ENCODE results near the gene IL11. TPM values are rescaled to one million over a fixed set of nuclear protein-coding genes. Genes with fewer than 3 reads are reported as not detected.
"Not testable (repeated sequence)": the region's sequence is repeated elsewhere in the genome, so short reads cannot be mapped to it uniquely, and the experiment has no call there.

IL11 gene
- total and polyA plus RNA-seq, 5 experiments from 2014 or later = 0.21 TPM; not detected in 4

GRCh38 chr19:55406091-55406825 is 36.0 kb upstream of the IL11 start:
- DNase-seq (no peak), ATAC-seq (no peak)
- H3K4me1 Mint-ChIP-seq = peaks cover 20 to 39% (median 30%) of the 10 kb centered on the region in 4 donors
- H3K27me3 Mint-ChIP-seq = peaks cover 0 to 3% (median 0%) of the 10 kb centered on the region in 5 donors
- H3K4me3 Mint-ChIP-seq = peak overlapping the region; percentile 57 to 98 (median 77)
- peak overlapping the region; percentile 56 to 100 (median 82) for H3K27ac Mint-ChIP-seq
- peaks cover 7 to 40% (median 20%) of the 10 kb centered on the region in 3 donors for H3K36me3 Mint-ChIP-seq
- H3K9me3 Mint-ChIP-seq = peaks cover 0 to 12% (median 0%) of the 10 kb centered on the region in 9 donors
- POLR2A ChIA-PET = interaction anchor here (0.6 to 10.0 kb wide), 6 partner anchors 13 to 289 kb away, joined by 3 to 181 read pairs (median 8); partner anchors contain the start of genes KMT5C, PPP1R12C, RPL28 and TMEM238

- peak overlapping the region in 8 of 10 donors; percentile 29 to 100 (median 58) for H3K27ac Mint-ChIP-seq
- DNase-seq (no peak), ATAC-seq (no peak)
- H3K27me3 Mint-ChIP-seq = peaks cover 0 to 3% (median 0%) of the 10 kb centered on the region in 5 donors
- H3K4me1 Mint-ChIP-seq = peaks cover 20 to 39% (median 30%) of the 10 kb centered on the region in 4 donors
- POLR2A ChIA-PET = interaction anchor here (0.6 to 10.0 kb wide), 5 partner anchors 17 to 138 kb away, joined by 3 to 181 read pairs (median 6); partner anchors contain the start of genes KMT5C, RPL28 and TMEM238
- peaks cover 0 to 12% (median 0%) of the 10 kb centered on the region in 9 donors for H3K9me3 Mint-ChIP-seq
- peak overlapping the region in 9 of 10 donors; percentile 45 to 98 (median 77) for H3K4me3 Mint-ChIP-seq
- H3K36me3 Mint-ChIP-seq = peaks cover 7 to 45% (median 20%) of the 10 kb centered on the region in 3 donors
Measured at GRCh38 chr19:55405638-55406037, 35.4 kb upstream of the IL11 start.

- Mint-ChIP-seq H3K36me3 (peaks cover 0 to 49% (median 17%) of the 10 kb centered on the region in 3 donors), H3K4me1 (peaks cover 16 to 28% (median 22%) of the 10 kb centered on the region in 4 donors), H3K4me3 (no peak overlapping the region), H3K27ac (no peak overlapping the region), H3K9me3 (no peaks in the 10 kb centered on the region), H3K27me3 (no peaks in the 10 kb centered on the region)
- POLR2A ChIA-PET = interaction anchor here (10.0 kb wide), 1 partner anchor 14 kb away, joined by 181 read pairs; the partner anchor contains the start of genes RPL28 and TMEM238
- DNase-seq (no peak), ATAC-seq (no peak)
Measured at GRCh38 chr19:55402509-55402908, 32.2 kb upstream of the IL11 start.

- not testable (repeated sequence) for H3K9me3 Mint-ChIP-seq, H3K4me3 Mint-ChIP-seq, ATAC-seq, H3K27ac Mint-ChIP-seq, H3K27me3 Mint-ChIP-seq, DNase-seq
- POLR2A ChIA-PET = interaction anchor here (10.0 kb wide), 1 partner anchor 13 kb away, joined by 181 read pairs; the partner anchor contains the start of genes RPL28 and TMEM238
- Mint-ChIP-seq H3K4me1 (peaks cover 11 to 26% (median 17%) of the 10 kb centered on the region in 4 donors), H3K36me3 (peaks cover 0 to 47% (median 17%) of the 10 kb centered on the region in 3 donors)
Measured at GRCh38 chr19:55401390-55401789, 31.1 kb upstream of the IL11 start.

GRCh38 chr19:55400281-55401087 is 30.2 kb upstream of the IL11 start:
- POLR2A ChIA-PET = interaction anchor here (4.6 kb wide), 1 partner anchor 13 kb away, joined by 19 read pairs; no protein-coding TSS in a partner anchor
- no peak overlapping the region for H3K27ac Mint-ChIP-seq
- H3K9me3 Mint-ChIP-seq = no peaks in the 10 kb centered on the region
- ATAC-seq (no peak), DNase-seq (no peak)
- no peak overlapping the region for H3K4me3 Mint-ChIP-seq
- H3K36me3 Mint-ChIP-seq = peaks cover 0 to 39% (median 10%) of the 10 kb centered on the region in 3 donors
- peaks cover 2 to 17% (median 8%) of the 10 kb centered on the region in 4 donors for H3K4me1 Mint-ChIP-seq
- H3K27me3 Mint-ChIP-seq = no peaks in the 10 kb centered on the region

DNA sequence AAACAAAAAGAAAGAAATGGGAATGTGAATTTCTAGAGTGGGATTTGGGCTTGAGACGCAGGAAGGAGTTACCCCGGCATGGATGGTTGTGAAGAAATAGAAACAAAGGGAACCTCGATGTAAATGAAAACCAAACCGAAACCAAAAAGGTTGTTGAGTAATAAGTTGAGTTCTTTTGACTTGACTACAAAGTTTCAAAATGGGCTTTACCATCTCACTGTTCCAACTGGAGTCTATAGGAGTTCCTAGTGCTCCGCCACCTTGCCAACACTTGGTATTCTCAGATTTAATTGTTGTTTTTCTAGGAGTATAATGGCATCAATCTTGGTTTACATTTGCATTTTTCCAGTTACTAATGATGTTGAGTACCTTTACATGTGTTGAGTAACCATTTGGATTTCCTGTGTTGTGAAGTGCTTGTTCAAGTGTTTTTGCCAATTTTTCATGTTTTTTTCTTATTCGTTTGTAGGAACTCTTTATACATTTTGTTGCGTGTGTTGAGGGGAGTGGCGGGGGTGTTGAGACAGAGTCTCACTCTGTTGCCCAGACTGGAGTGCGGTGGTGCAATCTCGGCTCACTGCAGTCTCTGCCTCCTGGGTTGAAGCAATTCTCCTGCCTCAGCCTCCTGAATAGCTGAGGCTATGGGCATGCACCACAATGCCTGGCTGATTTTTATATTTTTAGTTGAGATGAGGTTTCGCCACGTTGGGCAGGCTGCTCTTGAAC is 28.1 kb upstream of the IL11 start:
- no peak for DNase-seq
- H3K27me3 Mint-ChIP-seq = no peaks in the 10 kb centered on the region
- ATAC-seq = no peak
- POLR2A ChIA-PET = interaction anchor here (2.1 to 4.6 kb wide), 2 partner anchors 9 to 11 kb away, joined by 5 to 19 read pairs; partner anchors contain the start of gene UBE2S
- peak overlapping the region in 1 of 10 donors; percentile 12 for H3K4me3 Mint-ChIP-seq
- H3K9me3 Mint-ChIP-seq = no peaks in the 10 kb centered on the region
- H3K27ac Mint-ChIP-seq = peak overlapping the region in 1 of 10 donors; percentile 5
- peaks cover 0 to 10% (median 6%) of the 10 kb centered on the region in 4 donors for H3K4me1 Mint-ChIP-seq
- H3K36me3 Mint-ChIP-seq = peaks cover 0 to 27% (median 9%) of the 10 kb centered on the region in 3 donors

- POLR2A ChIA-PET = interaction anchor here (12.9 kb wide), 1 partner anchor 13 kb away, joined by 181 read pairs; the partner anchor contains the start of gene UBE2S
- ATAC-seq (no peak), DNase-seq (no peak)
- Mint-ChIP-seq H3K27ac (peak overlapping the region in 8 of 10 donors; percentile 4 to 81 (median 58)), H3K27me3 (no peaks in the 10 kb centered on the region), H3K4me3 (no peak overlapping the region), H3K9me3 (no peaks in the 10 kb centered on the region), H3K36me3 (peaks cover 0 to 33% (median 8%) of the 10 kb centered on the region in 3 donors), H3K4me1 (peaks cover 17 to 44% (median 38%) of the 10 kb centered on the region in 4 donors)
Measured at GRCh38 chr19:55392820-55393761, 22.8 kb upstream of the IL11 start.

- no peak overlapping the region for H3K4me3 Mint-ChIP-seq
- ATAC-seq (no peak), DNase-seq (no peak)
- POLR2A ChIA-PET = interaction anchor here (1.1 to 12.9 kb wide), 2 partner anchors 15 to 89 kb away, joined by 3 to 181 read pairs; partner anchors contain the start of gene UBE2S
- H3K27ac Mint-ChIP-seq = peak overlapping the region in 9 of 10 donors; percentile 18 to 68 (median 60)
- H3K4me1 Mint-ChIP-seq = peaks cover 18 to 53% (median 47%) of the 10 kb centered on the region in 4 donors
- no peaks in the 10 kb centered on the region for H3K9me3 Mint-ChIP-seq
- H3K27me3 Mint-ChIP-seq = no peaks in the 10 kb centered on the region
- H3K36me3 Mint-ChIP-seq = peaks cover 0 to 44% (median 14%) of the 10 kb centered on the region in 3 donors
Measured at GRCh38 chr19:55391702-55392615, 21.7 kb upstream of the IL11 start.

DNA sequence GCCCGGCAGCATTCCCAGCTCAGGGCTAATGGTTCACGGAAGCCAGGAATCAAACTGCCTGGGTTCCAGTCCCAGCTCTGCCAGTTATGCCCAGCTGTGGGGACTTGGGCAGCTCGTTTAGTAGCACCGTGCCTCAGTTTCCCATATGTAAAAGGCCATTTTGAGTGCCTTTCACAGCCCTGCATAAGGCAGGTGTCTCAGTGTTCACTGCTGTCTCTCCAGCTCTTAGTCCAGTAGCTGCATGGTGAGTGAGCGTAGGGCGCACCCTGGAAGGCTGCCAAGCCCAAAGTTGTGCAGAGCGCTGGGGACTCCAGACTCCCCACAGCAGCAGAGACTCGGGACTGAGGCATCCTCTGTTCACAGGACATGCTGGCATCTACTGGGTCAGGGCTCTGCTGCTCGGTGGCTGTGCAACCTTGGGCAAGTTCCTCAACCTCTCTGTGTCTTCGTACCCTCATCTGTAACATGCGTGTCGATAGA is 21.0 kb upstream of the IL11 start:
- H3K4me1 Mint-ChIP-seq = peaks cover 21 to 59% (median 54%) of the 10 kb centered on the region in 4 donors
- POLR2A ChIA-PET = interaction anchor here (0.8 to 12.9 kb wide), 3 partner anchors 15 to 88 kb away, joined by 3 to 181 read pairs (median 3); partner anchors contain the start of genes KMT5C and UBE2S
- H3K27ac Mint-ChIP-seq = peak overlapping the region in 6 of 10 donors; percentile 33 to 89 (median 82)
- peak in 1 of 2 donors; percentile 26 for ATAC-seq
- peaks cover 3 to 50% (median 21%) of the 10 kb centered on the region in 3 donors for H3K36me3 Mint-ChIP-seq
- no peak overlapping the region for H3K4me3 Mint-ChIP-seq
- no peak for DNase-seq
- no peaks in the 10 kb centered on the region for H3K9me3 Mint-ChIP-seq
- H3K27me3 Mint-ChIP-seq = no peaks in the 10 kb centered on the region

Data from naive thymus-derived CD8-positive, alpha-beta T cell (primary cell).